ENCODE measurements around the gene ZNF146.
"Not testable (repeated sequence)": the region's sequence is repeated elsewhere in the genome, so short reads cannot be mapped to it uniquely, and the experiment has no call there.

Gene ZNF146

GRCh38 chr19:36266375-36266961 is 51.6 kb downstream of the ZNF146 start:
- DNase-seq (ENCODE audit: insufficient read length, low spot score) (no peak), FAIRE-seq (no peak)
- TF ChIP-seq CTCF (IDR thresholded peaks at IDR 0.05; ENCODE audit: insufficient read depth, missing control alignments), result no peak

DNA sequence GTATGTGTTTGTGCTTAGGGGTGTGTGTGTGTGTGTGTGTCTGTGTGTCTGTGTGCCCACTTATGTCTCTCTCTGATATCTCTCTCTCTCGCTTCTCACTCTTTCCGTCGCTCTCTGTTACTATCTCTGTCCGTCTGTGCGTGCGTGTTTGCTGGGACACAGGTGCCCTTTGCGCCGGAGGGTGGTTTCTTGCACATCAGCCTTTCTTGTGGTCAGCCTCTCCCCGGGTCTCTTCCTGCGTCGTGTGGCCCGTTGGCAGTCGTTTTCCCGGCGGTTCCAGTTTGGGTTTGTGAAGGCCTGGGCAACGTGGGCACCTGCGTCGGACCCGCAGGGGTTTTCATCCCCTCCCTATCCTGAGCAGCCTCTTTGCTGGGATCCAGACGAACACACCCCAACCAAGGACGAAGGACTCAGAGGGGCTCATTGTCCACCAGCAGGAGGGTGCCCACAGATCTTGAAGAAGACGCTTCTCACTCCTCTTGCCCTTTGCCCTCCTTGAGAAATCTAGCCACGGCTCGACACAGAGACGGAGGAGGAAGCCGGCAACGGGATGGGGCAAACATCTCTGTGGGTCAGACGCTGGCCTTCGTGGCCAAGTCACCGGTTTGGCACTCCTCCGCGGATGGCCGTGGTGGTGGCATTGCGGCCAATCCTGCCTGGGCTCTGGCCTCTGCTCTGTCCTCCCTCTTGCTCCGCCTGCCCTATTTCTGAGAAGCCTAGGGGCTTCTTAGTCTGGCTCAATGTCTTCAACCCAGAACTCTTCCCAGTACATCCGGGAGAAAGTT is 52.3 kb downstream of the ZNF146 start:
- no peak for TF ChIP-seq CTCF (IDR thresholded peaks at IDR 0.05; ENCODE audit: insufficient read depth, missing control alignments)
- DNase-seq (ENCODE audit: insufficient read length, low spot score) (no peak), FAIRE-seq (no peak)

GRCh38 chr19:36268081-36268480 is 53.2 kb downstream of the ZNF146 start:
- FAIRE-seq; DNase-seq (ENCODE audit: insufficient read length, low spot score): not testable (repeated sequence)

- not testable (repeated sequence) for FAIRE-seq
These were observed 53.7 kb downstream of the ZNF146 start for GRCh38 chr19:36268591-36268990.

DNA sequence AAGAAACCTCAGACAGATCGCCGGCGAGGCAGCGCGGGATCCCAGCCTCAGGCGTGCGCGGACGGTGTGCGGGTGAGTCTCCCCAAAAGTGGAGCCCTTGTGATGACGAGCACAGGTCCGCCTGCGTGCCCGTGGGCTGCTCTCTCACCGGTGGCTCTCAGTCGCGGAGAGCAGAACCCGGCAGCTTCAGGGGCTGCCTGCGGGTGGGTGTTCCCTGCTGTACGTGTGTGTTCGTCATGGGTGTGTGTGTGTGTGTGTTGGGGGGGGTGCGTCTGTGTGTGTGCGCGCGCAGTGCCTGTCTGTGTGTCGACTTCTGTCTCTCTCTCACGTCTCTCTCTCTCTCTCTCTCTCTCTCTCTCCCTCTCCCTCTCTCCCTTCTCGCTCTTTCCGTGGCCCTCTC is 54.4 kb downstream of the ZNF146 start:
- FAIRE-seq; DNase-seq (ENCODE audit: insufficient read length, low spot score): not testable (repeated sequence)

More at GRCh38 chr19:36268591-36268990, 53.7 kb downstream of the ZNF146 start:
- not testable (repeated sequence) for DNase-seq (ENCODE audit: insufficient read length, low spot score)
